ENCODE results near the gene INSYN1.

INSYN1 gene

DNA sequence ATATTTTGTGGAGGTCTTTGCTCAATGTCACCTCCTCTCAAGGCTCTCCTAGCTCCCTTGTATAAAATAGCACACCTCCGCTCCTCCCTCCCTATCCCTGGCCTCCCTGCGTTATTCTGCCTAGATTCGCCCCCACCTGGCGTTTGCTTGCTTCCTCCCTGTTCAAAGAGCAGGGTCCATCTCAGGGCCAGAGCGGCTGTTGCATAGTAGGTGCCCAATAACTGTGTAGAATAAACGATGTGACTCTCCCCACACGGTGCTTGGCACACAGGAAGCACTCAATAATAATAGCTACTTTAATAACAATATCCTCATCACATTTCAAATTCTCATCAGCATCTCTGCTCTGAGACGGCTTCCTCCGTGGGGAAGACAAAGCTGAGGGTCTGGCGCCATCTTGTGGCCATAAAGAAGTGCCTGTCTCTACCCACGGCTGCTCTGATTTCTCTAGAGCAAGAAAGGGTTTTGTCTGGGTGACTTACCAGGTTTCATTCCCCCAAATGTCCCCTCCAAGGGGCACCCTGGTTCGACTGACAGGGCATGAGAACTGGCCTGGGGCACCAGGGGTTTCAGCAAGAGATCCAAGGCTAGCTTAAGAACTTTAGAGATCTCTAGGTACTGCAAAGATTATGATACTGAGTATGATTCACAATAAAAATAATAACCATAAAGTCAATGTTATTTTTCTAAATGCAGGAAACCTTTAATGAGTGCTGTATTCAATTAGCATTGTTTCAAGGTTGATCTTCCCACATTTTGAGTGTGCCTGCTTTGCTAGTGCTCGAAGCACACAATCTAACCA, 52.9 kb downstream of the INSYN1 start:
- H3K4me3 ChIP-seq (replicated peaks; ENCODE audit: low read depth, low read length) = no peak overlapping the region
- TF ChIP-seq, protein P1, sequence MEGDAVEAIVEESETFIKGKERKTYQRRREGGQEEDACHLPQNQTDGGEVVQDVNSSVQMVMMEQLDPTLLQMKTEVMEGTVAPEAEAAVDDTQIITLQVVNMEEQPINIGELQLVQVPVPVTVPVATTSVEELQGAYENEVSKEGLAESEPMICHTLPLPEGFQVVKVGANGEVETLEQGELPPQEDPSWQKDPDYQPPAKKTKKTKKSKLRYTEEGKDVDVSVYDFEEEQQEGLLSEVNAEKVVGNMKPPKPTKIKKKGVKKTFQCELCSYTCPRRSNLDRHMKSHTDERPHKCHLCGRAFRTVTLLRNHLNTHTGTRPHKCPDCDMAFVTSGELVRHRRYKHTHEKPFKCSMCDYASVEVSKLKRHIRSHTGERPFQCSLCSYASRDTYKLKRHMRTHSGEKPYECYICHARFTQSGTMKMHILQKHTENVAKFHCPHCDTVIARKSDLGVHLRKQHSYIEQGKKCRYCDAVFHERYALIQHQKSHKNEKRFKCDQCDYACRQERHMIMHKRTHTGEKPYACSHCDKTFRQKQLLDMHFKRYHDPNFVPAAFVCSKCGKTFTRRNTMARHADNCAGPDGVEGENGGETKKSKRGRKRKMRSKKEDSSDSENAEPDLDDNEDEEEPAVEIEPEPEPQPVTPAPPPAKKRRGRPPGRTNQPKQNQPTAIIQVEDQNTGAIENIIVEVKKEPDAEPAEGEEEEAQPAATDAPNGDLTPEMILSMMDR (IDR thresholded peaks at IDR 0.05; ENCODE audit: low read depth, low read length, missing control alignments) = peak; percentile 93
- no peak for DNase-seq (ENCODE audit: extremely low read depth, low read depth)

DNA sequence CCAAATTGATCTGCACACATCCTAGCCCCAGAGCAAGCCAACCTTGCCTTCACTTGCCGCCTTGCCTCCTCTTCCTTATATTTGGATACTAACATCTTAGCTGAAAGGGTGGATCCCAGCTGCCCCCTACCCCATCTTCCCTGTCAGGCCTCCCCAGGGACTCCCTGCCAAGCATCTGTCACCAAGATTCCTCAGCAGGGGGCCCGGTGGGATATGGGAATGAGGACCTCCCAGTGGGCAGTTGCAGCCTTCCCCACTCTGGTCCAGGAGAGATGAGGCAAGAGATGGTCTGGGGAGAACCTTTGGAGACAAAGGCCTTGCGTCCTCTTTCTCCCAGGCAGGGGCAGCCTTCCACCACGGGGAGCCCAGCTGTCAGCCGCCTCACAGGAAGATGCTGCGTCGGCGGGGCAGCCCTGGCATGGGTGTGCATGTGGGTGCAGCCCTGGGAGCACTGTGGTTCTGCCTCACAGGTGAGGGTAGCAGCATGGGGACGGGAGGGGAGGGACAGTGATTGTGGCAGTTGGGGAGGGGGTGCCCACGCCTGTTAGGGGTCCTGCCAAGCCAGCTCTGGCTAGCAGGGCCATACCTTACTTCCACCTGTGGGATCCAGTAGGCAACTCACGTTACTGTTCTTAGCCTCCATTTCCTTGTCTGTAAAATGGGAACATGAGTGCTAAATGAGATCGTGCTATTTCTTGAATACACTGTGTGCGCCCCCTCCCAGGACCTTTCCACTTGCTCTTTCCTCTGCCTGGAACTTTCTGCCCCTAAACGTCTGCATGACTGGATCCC, 53.7 kb downstream of the INSYN1 start:
- TF ChIP-seq, protein P1 (IDR thresholded peaks at IDR 0.05; ENCODE audit: low read depth, low read length, missing control alignments) = no peak
- H3K4me3 ChIP-seq (replicated peaks; ENCODE audit: low read depth, low read length) = no peak overlapping the region
- DNase-seq (ENCODE audit: extremely low read depth, low read depth) = no peak

DNA sequence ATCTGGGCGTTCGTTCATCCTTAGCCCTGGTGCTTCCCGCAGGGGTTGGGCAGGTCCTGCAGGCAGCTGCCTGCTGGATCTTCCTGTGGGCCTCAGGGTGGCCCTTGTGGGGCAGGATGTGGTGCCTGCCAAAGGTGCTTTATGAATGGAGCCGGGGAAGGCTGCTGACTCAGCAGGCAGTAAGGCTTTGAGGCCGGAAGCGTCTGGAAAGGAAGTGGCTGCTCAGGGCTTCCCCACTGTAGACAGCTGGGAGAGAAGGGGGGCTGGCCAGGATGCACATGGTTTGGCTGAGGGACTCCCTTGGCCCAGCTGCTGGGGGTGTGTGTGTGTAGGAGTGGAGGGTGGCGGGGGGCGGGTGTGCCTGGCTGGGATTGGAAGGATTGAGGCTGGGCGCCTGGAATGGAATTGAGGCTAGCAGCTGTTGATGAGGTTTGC, 56.1 kb downstream of the INSYN1 start:
- TF ChIP-seq, protein P1 (IDR thresholded peaks at IDR 0.05; ENCODE audit: low read depth, low read length, missing control alignments) = no peak
- H3K4me3 ChIP-seq (replicated peaks; ENCODE audit: low read depth, low read length) = no peak overlapping the region
- DNase-seq (ENCODE audit: extremely low read depth, low read depth) = peak; percentile 90

DNA sequence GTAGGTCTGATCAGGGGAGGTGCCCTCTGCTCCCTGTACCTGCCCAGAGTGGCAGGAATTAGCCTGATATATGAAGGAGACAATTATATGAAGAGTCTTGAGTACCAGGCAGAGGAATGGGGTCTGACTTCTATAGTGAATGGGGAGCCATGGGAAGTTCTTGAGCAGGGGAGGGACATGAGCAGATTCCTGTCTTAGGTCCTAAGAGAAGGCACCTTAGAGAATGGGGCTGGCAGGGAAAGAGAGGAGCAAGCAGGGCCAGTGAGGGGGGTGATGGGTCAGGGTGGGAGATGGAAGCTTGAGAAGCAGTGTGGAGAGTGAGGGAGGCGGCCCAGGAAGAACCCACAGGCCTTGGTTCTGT, 56.5 kb downstream of the INSYN1 start:
- H3K4me3 ChIP-seq (replicated peaks; ENCODE audit: low read depth, low read length) = no peak overlapping the region
- no peak for DNase-seq (ENCODE audit: extremely low read depth, low read depth)
- TF ChIP-seq, protein P1 (IDR thresholded peaks at IDR 0.05; ENCODE audit: low read depth, low read length, missing control alignments) = no peak

DNA sequence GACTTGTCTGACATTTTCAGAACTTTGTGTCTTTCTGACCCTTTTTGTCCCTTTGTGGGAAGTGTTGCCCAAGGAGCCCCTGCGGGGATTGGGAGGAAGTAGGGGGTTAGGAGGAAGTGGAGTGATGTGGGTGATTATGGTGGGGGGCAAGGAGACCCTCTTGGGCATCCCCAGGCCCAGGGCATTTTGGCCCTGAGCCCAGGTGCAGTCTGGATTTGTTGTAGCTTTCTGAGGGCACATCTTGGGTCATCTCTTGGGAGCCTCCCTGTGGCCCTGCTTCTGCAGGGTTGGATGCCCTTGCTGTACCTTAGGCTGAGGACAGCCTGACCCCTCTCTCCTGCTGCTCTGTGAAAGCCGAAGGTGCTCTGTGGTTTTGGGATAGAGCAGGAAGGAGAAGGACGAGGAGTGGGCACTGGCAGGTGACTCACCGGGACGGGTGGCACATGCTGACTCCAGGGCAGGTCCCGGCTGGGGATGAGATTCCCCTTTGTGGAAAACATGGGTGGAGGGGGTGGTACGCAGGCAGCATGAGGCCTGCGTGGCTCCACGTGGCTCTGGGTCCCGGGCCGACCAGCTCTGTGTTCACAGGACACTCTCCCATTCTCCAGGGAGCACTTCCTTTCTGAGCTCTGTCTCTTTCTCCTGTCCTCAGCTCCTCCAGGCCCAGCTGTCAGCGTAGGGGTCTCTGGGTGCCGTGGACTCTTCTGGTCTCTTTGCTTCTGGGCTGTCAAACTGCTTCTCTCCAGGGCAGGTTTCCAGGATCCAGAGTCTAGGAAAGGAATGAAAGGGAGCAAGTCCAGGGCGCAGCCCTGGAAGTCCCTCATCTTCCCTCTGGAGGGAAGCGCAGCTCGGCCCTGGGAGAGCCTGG, 57.1 kb downstream of the INSYN1 start:
- DNase-seq (ENCODE audit: extremely low read depth, low read depth) = no peak
- TF ChIP-seq, protein P1 (IDR thresholded peaks at IDR 0.05; ENCODE audit: low read depth, low read length, missing control alignments) = no peak

DNA sequence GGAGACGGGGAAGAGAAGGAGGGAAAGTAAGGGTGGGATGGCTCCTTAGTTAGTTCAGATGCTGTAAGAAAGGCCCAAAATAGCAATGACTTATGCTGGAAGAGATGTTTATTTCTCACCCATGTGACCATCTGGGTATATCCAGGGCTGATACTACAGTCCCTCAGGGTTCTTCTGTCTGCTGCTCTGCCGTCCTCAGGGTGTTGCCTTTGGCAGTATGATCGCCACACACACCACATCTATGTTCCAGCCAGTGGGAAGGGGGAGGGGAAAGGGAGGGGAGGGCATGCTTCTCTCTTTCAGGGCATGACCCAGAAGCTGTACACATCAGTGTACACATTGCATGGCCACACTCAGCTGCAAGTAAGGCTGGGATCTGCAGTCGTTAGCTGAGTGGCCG, 58.7 kb downstream of the INSYN1 start:
- no peak for DNase-seq (ENCODE audit: extremely low read depth, low read depth)
- TF ChIP-seq, protein P1 (IDR thresholded peaks at IDR 0.05; ENCODE audit: low read depth, low read length, missing control alignments) = no peak

More for the DNA sequence above, 57.1 kb downstream of the INSYN1 start:
- H3K4me3 ChIP-seq (replicated peaks; ENCODE audit: low read depth, low read length) = no peak overlapping the region

More for the DNA sequence above, 58.7 kb downstream of the INSYN1 start:
- H3K4me3 ChIP-seq (replicated peaks; ENCODE audit: low read depth, low read length) = no peak overlapping the region
